Inferior parietal cortex (tissue), 1 donor: ENCODE measurements around the gene PSMD12.
"Not testable (repeated sequence)": the region's sequence is repeated elsewhere in the genome, so short reads cannot be mapped to it uniquely, and the experiment has no call there.

Experiments
- DNase-seq: peaks from one replicate; pipeline ENCODE4 v3.0.0-alpha.2; 2016; ENCODE audit errors: extremely low spot score

The PSMD12 gene

DNA sequence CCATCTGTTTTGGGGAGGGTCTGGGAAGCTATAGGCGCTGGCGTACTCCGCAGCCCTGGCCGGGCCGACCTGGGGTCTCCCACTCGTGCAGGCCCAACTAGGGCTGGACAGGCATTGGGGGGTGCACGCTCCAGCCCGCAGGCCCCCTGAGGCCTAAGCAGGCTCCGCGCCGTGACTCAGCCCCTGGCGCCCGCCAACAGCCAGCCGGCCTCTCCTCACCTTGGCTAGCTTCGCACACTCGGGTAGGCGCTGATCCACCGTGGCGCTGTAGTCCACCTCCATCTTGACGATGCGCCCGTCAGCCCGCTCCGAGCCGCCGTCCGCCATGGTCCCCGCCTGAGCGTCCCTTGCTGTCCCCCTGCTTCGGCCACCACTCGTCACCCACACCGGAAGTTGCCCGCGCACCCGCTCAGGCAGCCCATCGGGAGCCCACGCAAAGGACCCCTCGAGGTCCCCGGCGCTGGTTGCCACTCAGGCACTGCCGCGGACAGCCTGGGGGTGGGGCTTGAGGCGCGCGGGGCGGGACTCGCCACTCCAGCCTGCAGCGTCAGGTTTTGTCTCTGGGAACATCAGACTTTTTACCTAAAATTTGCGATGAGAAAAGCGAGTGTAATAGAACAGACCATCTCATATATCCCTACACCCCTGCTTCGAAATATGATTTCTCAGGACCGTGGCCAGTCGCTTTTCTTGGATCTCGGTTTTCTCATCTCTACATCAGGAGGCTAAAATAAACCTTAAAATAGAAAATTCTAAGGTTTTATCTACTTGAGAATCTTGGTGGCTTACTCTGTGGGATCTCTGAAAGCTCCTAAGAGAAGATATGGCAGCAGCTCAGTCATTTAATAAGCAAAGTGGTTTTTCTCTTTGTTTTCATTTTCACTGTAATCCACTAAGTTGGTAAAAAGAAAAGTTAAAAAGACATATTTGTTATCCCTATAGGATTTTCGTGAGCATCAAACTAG lies at the start of gene PSMD12:
Gene PSMD12, minus strand, starts transcription at position 385 of the 965 bp plus-strand sequence. Its CDS starts 58 bp downstream, at position 327.
- peak; percentile 89 for DNase-seq

- DNase-seq: no peak
These were observed 48.9 kb upstream of the PSMD12 start for GRCh38 chr17:67415291-67415690.

- no peak for DNase-seq
These were observed 48.2 kb upstream of the PSMD12 start for GRCh38 chr17:67414559-67414958.

GRCh38 chr17:67414130-67414529 lies 47.8 kb upstream of the PSMD12 start:
- DNase-seq: no peak

DNA sequence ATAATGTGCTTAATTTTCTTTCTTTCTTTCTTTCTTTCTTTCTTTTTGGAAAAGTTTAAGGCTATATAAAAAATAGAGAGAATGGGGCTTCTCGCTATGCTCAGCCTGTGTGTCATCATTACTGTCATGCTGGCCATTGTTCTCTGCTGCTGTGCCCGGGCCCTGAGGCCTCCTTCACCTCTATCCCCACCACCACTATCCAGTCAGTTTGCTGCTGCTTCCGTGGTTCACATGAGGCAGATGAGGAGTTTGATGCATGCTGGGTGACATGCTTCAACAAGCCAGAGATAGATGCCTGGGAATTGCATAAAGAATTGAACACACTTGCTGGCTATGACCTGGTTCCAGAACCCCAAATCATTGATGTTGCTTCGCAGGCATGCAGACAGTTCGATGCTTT lies 47.0 kb upstream of the PSMD12 start:
- DNase-seq: no peak

- DNase-seq: no peak
These were observed 46.6 kb upstream of the PSMD12 start for GRCh38 chr17:67412941-67413340.

GRCh38 chr17:67412032-67412431 lies 45.7 kb upstream of the PSMD12 start:
- no peak for DNase-seq

DNA sequence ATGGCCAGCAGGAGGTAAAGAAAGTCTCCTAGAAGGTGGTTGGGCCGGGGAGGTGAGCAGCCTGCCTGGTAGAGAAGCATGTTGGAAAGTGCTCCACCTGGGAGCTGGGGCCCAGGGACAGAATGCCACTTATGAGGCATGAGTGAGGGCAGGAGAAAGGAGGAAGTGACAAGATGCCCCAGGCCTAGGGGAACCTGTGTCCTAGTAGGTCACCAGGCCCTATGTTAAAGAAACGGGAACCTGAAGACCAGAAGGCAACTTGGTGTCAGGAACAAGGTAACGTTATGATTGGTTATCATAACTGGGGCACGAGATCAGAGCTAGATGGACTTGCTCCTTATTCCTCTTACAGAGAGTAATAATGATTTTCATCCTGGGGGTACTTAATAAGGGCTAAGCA lies 45.0 kb upstream of the PSMD12 start:
- no peak for DNase-seq

GRCh38 chr17:67408455-67408830 lies 42.1 kb upstream of the PSMD12 start:
- DNase-seq: not testable (repeated sequence)

DNA sequence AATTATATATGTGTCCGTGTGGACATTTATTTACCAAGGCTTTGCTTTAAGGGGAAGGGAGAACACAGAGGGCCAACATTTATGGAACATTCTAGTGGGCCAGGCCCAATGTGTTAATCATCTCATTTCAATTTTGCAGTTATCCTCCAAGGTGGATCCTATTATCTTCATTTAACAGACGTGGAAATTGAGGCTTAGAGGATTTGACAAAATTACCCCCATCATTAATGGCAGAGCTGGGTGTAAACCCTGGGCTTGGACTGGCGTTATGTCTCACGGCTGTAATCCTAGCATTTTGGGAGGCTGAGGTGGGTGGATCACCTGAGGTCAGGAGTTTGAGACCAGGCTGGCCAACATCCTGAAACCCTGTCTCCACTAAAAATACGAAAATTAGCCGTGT lies 37.1 kb upstream of the PSMD12 start:
- no peak for DNase-seq

- DNase-seq: no peak
These were observed 36.7 kb upstream of the PSMD12 start for GRCh38 chr17:67403065-67403464.

GRCh38 chr17:67401598-67402504 lies 35.5 kb upstream of the PSMD12 start:
- no peak for DNase-seq

DNA sequence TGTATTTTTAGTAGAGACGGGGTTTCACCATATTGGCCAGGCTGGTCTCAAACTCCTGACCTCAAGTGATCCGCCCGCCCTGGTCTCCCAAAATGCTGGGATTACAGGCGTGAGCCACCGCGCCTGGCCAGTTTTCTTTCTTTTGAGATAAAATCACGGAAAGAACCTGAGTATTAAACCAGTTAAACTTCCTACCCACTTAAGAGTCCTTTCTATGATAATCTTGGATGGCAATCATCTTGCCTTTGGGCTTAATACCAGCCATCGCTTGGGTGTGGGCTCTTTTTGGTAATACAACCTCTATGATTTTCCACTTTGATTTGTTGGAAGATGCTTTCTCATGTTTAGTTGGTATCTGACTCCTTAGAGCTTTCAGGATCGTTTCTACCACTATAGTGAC lies 34.7 kb upstream of the PSMD12 start:
- DNase-seq: no peak

DNA sequence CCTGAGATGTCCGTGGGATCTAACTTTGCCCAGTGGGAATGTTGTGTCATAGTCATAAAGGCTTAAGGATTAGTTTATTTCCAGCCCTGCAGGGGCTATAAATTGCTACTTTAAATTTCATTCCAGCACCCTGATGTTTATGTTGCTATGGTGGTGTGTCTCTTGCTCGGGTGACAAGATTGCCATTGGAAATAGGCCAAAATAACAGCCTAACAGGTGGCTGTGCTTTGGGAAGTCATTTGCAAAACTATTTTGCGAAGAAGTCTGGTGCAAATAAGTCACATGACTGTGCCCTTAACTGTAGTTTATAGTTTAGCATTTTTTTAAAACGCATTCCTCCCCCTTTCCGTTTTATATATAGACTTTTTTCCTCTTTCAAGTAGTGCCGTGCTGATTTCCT lies 33.8 kb upstream of the PSMD12 start:
- no peak for DNase-seq

GRCh38 chr17:67399676-67400075 lies 33.3 kb upstream of the PSMD12 start:
- no peak for DNase-seq

- no peak for DNase-seq
These were observed 27.5 kb upstream of the PSMD12 start for GRCh38 chr17:67393809-67394397.

DNA sequence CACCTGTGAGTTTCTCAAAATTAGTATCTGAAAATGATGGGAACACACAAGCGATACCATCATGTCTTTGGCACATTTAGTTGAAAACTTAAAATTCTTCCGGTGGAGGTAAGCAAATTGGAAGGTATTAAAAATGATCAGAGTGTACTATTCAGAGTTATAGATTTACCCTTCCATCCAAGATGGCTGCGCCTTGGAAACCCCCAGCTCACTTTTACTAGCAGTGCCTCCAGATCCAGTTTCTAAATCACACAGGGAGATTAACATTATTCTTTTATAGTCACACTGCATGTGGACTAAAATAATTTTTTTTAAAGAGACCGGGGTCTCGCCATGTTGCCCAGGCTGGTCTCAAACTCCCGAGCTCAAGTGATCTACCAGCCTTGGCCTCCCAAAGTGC lies 25.7 kb upstream of the PSMD12 start:
- no peak for DNase-seq

- no peak for DNase-seq
These were observed 24.4 kb upstream of the PSMD12 start for GRCh38 chr17:67390646-67391361.

- DNase-seq: no peak
These were observed 23.7 kb upstream of the PSMD12 start for GRCh38 chr17:67390006-67390645.

DNA sequence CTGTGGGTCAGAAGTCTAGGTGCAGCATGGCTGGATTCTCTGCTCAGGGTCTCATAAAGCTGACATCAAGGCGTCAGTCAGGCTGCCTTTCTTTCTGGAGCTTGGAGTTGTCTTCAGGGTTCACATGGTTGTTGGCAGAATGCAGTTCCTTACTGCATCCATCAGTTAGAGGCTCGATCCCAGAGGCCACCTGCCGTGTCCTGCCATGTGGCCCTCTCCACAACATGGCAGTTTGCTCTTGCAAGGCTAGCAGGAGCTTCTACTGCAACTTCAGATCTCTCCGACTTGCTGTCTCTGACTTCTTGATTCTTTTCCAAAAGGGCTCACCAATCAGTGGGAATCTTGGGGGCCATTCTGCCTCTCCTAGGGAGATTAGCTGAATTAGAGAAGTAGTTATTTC lies 22.6 kb upstream of the PSMD12 start:
- DNase-seq: no peak

DNA sequence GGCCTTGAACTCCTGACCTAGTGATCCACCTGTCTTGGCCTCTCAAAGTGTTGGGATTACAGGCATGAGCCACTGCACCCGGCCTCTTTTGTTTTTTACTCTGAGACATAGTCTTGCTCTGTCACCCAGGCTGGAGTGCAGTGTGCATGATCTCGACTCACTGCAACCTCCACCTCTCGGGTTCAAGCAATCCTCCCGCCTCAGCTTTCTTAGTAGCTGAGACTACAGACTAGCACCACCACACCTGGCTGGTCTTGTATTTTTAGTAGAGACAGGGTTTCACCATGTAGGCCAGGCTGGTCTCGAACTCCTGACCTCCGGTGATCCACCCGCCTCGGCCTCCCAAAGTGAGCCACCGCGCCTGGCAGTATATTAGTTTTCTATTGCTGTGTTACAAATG lies 22.2 kb upstream of the PSMD12 start:
- DNase-seq: not testable (repeated sequence)
